ENCODE measurements around the gene POU3F2.

POU3F2 gene

DNA sequence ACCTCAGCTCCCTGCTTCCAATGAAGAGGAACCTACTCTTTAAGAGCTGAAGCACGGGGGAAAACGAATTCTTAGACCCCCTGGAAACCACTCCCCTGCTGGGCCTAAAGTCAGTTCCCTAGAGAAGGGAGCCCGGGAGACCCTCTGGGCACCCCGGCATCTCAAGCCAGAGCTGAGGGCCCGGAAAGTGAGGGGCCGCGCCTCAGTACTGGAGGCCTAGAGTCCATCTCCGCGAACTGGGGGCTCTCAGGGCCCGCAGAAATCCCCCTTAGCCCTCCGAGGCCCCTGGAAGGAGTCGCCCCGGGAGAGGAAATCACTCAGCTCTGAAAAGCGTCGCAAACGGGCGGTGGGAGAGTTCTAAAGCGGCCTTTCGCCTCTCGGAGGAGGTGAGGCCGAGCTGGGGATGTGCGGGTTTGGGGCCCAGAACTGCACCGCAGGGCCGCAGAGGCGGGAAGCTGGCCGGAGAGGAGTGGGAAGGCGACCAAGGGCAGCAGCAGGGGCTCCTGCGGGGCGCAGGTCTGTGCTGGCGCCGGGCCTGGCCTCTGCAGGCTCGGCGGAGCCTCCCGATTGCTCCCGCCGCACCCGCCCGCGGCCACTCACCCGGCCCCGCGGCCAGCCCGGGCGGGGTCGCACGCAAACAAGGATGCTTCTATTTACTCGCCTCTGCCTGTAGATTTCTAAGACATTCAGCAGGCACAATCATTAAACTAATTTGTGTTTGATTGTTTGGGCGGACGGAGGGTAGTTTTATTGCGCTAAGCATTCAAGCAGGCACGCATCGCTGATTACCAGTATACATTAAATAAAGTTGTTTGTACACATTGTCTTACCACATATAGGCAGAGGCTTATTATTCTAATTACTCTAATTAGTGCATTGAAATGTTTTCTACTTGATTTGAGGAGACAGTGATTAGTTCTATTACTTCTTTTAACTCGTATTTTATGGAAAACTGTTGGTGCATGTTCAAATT lies 9.2 kb downstream of the POU3F2 start:
- DNase-seq (ENCODE audit: low read depth in 1 of 2, low spot score in 1 of 2) = no peak

DNA sequence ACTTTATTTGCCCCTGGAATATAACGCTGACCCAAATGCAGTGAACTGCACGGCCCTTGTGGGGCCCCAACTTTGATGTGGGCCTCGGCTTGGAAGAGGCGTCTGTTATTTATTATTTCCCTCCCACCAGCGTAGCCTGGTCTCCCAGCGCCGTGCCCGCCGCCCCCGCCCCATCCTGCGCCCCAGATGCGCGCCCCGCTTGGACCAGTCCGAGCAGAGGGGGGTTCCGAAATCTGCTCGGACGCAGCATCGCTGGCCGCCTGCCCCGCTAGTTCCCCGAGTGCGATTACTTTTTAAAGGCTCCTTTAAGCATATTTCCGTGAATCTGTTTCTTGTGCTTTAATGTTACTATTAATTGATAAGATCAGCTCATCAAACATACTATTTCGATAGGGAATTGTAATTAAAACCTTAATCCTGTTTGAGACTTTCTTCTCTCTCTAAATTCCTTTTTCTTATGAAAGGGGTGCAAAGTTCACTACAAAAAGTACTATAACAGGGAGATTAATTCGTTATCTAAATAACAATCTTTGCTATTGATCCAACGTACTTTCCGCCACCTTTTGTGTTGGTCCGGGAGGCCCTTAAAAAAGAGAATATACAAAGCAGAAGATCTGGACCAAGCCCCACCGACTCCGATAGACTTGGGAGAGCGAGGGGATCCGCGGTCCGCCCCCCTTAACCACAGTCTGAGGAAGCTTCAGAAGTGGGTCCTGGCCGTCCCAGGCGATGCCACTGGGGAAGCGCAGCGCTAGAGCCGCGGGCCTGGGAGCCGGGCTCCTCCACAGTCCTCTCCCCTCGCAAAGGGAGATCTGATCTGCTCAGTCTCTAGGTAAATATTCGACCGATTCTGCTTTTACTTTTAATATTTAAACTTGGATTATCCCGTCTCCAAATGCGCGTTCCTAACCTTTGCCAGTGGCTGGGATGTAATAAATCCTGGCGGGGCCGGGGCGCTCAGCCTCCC lies 10.2 kb downstream of the POU3F2 start:
- no peak for DNase-seq (ENCODE audit: low read depth in 1 of 2, low spot score in 1 of 2)

DNA sequence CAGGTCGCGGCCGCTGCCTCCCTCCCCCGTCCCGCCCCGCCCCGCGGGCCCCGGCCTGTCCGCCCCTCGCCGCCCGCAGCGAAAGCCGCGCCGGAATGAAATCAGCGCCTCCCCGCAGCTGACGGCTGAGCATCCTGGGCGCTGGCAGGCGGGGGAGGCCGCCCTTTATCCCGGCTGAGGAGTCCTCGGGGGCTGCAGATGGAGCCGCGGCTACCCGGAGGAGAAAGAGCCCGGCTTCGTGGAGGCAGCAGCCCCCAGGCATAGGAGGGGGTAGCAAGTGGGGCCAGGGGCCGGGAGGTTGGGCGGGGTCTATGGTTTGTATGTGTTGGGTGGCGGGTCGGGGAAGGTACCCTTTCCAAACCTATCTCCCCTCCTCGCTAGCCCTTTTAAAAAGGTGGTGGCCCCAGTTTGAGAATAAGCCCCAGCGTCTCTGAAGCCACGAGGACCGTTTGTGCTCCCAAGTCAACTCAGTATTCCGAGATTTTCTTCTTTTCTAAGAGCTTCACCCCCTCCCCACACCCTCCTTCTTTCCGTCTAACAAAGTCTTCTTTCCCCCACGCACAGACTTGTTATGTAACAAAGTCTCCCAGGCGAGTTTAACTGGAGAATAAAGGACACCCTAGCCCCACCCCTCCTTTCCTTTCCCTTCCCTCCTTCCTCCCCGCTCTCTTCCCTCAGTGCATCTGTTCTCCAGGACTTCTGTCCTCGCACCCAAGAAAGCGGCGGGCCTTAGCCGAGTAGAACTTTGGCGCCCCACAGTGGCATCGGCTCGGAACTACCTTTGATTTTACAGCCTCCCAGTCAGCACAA lies 11.0 kb downstream of the POU3F2 start:
- peak in 1 of 2 donors; percentile 57 for DNase-seq (ENCODE audit: low read depth in 1 of 2, low spot score in 1 of 2)

DNA sequence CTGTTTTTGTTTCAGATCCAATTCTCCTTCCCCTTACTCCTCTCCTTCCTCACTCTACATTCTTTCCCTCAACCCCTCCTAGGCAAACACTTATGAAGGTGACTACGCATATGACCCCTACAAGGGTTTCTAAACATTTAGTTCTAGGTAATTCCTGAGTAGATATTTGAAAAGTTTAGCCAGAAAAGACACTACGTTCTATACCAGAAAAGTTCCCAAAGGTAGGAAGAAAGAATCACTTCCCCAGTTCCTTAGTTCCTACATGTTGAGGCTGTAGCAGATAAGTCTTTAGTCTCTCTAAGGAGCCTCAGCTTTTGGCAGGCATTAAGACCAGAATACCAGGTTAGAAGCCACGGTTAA lies 11.6 kb downstream of the POU3F2 start:
- no peak for DNase-seq (ENCODE audit: low read depth in 1 of 2, low spot score in 1 of 2)

DNA sequence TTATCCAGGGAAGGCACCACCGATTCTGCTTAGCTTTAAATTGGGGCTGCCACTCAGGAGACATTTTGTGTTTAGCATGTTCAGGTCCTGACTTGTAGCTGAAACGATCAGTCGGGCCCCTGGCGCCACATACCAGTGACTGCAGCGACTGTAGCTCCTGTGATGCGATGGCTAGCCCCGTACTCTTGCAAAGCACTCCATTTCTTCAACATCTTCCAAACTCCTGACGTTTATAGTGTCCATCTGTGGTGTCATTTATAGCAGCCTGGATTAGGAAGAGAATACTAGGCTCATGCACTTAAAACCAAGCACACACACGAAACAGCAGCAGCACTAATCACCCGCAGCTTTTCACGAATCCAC lies 13.0 kb downstream of the POU3F2 start:
- DNase-seq (ENCODE audit: low read depth in 1 of 2, low spot score in 1 of 2) = no peak

DNA sequence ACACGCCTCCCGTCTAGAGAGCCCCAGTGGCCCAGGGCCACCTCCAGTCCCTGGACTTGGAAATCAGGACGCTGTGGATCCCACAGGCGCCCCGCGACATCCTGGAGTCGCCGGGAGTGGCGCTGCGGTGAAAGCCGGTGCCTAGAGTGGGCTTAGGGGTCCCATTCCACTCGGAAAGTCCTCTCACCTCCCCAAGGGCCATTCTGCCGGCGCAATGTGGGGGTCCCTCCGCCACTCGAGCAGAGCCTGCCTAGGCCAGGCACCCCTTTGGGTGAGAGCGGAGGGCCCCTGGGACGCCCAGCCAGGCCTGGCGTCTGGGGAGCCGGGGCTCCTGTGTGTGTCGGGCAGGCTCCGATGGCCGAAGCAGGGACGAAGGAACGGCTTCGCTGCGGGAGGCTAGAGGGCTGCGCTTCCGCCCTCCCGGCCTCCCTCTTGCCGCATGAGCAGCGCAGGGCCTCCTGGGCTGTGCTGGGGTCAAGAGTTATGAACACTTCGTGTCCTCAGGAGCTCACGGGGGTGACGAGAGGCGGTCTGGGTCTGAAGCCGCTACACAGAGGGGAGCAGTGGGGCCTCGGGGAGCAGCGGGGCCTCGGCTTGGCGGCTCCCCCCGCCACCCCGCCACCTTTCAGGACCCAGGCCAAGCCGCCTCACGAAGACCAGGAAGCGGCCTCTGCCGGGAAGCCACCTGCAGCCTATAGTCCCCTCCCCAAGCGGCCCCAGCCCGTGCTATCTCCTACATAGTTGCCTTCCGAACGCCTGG lies 13.6 kb downstream of the POU3F2 start:
- DNase-seq (ENCODE audit: low read depth in 1 of 2, low spot score in 1 of 2) = no peak

DNA sequence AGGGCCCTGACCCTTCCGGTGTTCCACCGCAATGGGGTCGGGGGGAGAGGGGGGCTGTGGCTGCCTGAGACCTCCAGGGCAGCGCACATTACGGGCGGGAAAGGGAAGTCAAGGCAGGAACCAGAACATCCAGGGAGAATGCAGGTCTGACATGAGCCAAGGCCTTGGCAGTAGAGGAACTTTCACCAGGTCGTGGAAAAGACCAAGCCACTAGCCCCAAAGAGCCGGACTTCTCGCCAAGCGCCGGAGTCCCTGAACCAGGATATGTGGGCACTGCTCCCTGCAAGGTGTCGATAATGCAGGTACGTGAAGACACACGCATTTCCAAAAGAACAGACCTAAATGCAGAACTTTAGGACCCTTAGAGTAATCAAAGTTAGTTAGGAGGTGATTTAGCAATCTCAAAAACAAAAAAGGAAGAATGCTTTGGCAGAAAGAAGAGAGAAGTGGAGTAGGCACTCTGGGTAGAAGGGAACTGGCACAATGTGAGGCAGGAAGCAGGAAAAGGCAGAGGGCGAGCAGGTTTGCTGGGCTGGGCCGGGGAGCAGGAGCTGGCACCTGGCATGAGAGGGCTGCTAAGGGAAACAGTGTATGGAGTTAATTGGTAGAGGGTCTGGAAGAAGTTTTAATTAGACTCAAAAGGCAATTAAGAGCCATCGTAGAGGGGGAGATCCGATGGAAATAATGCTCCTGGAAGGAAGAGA lies 14.3 kb downstream of the POU3F2 start:
- DNase-seq (ENCODE audit: low read depth in 1 of 2, low spot score in 1 of 2) = no peak

DNA sequence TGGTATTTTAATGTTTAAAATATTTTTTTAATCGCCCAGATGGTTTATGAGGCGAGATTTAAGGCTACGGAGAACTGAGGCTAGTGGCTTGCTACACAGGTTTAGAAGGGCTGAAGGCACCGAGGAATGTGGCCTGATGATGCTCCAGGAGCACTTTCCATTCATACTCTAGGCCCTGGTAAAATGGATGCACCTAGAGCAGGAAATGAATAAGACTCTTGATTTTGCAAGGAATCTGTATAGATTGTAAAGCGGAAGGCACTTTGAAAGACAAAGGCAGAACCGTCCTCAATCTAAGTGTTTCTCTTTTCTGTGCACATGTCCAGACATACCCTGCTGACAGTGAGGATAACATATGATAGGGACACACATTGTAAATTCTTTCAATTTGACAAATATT lies 30.1 kb downstream of the POU3F2 start:
- no peak for DNase-seq (ENCODE audit: low read depth in 1 of 2, low spot score in 1 of 2)

DNA sequence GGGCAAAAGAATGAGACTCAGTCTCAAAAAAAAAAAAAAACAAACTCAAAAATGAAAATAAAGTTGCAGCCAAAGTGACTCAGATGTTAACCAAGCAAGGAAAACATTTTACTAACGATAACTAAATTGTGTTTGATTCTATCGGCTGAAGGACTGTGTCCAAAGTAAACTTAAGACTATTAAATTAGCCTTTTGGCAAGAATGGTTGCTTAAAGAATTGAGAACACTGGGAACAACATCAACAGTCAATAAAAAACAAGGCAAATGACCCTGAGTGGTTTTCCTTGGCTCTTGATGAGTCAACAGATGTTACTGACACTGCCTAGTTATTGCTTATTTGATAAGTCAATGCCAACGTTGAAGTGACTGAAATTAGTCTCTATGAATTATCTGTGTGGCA lies 36.7 kb downstream of the POU3F2 start:
- DNase-seq (ENCODE audit: low read depth in 1 of 2, low spot score in 1 of 2) = no peak

DNA sequence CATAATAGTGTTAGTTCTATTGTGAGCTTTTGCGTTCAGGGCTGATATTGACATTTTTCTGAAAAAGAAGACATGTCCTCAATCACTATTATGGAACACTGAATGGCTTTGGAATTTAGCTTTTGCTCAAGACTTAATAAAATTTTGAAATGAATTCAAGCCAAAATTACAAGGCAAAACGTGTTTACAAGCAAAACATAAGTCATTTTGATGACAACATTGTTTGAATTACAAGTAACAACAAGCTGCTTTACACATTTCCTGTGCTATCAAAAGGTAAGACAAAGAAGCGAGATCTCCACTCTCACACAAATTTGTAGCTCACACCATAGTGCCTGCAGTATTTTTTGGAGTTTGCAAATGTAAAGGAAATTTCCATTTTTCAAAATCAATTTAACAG lies 37.4 kb downstream of the POU3F2 start:
- DNase-seq (ENCODE audit: low read depth in 1 of 2, low spot score in 1 of 2) = no peak

DNA sequence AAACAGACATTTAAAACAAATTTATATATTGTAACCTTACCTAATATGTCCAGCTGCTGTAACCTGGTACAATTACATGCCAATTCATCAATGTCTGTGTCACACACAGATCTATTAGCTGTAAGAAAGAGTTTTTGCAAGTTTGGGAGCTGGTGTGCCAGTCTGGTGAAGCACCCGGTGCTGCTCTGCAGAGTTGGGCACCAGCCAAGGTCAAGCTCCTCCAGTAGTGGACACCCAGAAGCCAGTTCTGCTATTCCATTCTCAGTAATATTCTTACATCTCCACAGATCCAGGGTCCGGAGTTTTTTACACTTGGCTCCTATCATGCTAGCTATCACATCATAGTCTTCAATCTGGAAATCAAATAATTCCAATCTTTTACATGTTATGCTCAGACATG lies 41.0 kb downstream of the POU3F2 start:
- DNase-seq (ENCODE audit: low read depth in 1 of 2, low spot score in 1 of 2) = no peak

DNA sequence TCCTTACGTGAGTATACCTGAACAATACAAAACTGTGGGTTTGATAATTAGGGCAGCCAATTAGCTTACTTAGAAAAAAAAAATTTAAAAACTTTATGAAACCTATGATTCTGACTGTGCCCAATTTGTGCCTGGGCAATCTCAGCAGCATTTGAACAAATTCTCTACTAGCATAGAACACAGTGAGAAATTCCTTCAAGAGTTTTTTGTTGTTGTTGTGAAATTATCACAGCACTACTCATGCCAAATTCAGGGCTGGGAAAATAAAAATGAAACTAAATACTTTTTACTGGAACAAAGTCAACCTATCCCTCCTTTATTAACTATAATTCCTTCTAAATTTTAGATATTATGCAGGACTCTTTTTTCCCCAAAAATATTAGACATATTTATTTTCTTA lies 42.9 kb downstream of the POU3F2 start:
- DNase-seq (ENCODE audit: low read depth in 1 of 2, low spot score in 1 of 2) = no peak

DNA sequence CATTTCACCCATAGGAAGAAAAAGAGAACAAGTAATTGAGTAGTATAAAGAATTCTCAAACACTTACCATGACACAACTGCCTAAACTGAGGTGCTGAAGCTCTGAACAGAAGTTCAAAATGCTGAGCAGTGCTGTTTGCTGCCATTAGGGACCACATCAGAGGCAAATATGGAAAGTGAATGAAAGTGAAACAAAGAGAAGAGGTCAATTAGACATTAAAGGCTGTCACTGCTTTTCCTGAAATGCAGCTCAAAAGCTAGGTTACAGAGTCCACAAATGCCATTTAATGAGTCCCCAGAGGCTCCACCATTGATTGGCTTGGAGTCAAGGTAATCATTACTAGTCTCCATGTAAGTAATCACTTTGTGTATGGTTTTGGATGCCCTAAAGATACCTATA lies 46.1 kb downstream of the POU3F2 start:
- no peak for DNase-seq (ENCODE audit: low read depth in 1 of 2, low spot score in 1 of 2)

DNA sequence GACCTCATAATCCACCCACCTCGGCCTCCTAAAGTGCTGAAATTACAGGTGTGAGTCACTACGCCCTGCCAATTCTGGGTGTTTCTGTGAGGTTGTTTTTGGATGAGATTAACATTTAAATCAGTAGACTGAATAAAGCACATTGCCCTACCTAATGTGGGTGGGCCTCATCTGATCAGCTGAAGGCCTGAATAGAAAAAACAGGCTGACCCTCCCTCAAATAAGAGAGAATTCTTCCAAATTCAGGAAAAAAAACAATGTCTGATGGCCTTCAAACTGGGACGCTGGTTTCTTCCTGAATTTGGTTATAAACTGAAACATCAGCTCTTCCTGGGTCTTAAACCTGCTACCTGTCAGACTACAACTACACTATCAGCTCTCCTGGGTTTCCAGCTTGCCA lies 51.0 kb downstream of the POU3F2 start:
- no peak for DNase-seq (ENCODE audit: low read depth in 1 of 2, low spot score in 1 of 2)

DNA sequence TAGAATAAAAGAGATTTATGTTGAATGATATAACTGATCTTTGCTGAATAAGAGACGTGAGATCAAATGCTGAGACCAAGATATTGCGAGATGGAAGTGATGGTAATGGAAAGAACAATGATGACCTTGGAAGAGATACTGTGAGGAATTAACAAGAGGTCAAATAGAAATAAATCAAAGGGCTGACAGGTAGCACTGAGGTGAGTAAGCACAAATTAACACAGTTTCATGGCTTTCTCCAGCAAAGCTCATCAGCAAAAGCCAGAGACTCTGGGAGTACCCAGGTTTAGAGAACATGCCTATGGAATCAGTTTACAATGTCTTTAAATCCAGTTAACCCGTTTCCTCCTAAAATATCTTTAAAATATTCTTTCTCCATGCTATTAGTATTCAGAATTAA lies 53.3 kb downstream of the POU3F2 start:
- no peak for DNase-seq (ENCODE audit: low read depth in 1 of 2, low spot score in 1 of 2)

Measured in stimulated activated CD4-positive, alpha-beta T cell treated with anti-CD3 and anti-CD28 coated beads, Interleukin-15, amount 100 ng/mL, for 1 hour (primary cell).